ENCODE measurements around the gene PTPRG.

PTPRG gene

DNA sequence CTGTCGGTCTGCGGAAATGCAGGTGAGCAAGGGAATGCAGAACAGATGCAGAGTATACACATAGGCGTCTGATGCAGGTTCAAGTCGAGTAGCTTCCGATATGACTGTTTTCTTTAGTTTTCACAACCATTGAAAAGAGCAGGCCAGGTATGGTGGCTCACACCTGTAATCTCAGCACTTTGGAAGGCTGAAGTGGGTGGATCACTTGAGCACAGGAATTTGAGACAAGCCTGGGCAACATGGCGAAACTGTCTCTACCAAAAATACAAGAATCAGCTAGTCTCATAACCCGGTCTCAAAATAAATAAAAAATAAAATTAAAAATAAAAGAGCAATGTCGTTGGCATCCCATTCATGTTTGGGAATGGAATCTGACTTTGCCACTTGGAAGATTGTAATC lies 101.5 kb downstream of the PTPRG start:
- DNase-seq (ENCODE audit: low read depth), result no peak
- in situ Hi-C loops (cut with HindIII; ENCODE audit: low sequenced_read_pairs), result no loop called here
- H3K4me3 ChIP-seq (ENCODE audit: low read depth, low read length), result no peak overlapping the region
- TF ChIP-seq, protein P1, sequence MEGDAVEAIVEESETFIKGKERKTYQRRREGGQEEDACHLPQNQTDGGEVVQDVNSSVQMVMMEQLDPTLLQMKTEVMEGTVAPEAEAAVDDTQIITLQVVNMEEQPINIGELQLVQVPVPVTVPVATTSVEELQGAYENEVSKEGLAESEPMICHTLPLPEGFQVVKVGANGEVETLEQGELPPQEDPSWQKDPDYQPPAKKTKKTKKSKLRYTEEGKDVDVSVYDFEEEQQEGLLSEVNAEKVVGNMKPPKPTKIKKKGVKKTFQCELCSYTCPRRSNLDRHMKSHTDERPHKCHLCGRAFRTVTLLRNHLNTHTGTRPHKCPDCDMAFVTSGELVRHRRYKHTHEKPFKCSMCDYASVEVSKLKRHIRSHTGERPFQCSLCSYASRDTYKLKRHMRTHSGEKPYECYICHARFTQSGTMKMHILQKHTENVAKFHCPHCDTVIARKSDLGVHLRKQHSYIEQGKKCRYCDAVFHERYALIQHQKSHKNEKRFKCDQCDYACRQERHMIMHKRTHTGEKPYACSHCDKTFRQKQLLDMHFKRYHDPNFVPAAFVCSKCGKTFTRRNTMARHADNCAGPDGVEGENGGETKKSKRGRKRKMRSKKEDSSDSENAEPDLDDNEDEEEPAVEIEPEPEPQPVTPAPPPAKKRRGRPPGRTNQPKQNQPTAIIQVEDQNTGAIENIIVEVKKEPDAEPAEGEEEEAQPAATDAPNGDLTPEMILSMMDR (IDR thresholded peaks at IDR 0.05; ENCODE audit: low read depth, low read length, missing control alignments), result no peak

DNA sequence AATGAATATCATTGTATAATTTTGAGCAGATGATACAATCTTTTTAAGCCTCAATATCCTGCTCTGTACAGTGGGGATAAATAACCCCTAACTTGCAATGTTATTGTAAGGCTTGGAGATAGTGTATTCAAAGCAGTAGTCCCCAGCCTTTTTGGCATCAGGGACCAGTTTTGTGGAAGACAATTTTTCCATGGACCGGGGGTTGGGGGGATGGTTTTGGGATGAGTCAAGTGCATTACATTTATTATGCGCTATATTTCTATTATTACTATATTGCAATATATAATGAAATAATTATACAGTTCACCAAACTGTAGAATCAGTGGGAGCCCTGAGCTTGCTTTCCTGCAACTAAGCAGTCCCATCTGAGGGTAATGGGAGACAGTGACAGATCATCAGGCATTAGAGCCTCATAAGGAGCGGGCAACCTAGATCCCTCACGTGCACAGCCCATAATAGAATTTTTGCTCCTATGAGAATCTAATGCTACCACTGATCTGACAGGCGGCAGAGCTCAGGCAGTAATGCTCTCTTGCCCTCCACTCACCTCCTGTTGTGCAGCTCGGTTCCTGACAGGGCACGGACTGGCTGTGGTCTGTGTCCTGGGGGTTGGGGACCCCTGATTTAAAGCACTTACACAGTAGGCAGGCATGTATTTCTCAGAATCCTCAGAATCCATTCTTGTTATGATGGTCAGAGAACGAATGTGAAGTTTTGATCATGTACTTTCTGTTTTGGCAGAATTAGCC lies 102.2 kb downstream of the PTPRG start:
- no peak for DNase-seq (ENCODE audit: low read depth)
- TF ChIP-seq, protein P1 (IDR thresholded peaks at IDR 0.05; ENCODE audit: low read depth, low read length, missing control alignments), result no peak
- in situ Hi-C loops (cut with HindIII; ENCODE audit: low sequenced_read_pairs), result no loop called here
- H3K4me3 ChIP-seq (ENCODE audit: low read depth, low read length), result peak overlapping the region; percentile 41

DNA sequence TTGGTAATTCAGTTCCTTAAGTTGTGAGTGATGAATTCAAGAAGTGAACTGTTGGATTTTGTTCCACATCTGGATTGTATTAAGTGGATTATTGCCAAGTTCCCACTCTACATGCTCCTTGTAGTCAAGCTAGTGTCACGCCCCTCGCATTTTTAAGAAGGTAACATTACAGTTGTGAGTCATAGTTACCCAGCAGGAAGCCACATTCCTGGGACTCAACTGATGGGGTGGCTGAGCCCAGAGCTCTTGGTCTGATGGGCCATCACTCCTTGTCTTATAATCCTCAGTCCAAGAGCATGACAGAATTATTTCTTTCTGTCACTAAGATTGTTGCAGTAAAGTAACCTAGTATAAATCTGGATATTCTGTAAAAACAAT lies 102.7 kb downstream of the PTPRG start:
- peak; percentile 99 for DNase-seq (ENCODE audit: low read depth)
- TF ChIP-seq, protein P1 (IDR thresholded peaks at IDR 0.05; ENCODE audit: low read depth, low read length, missing control alignments), result no peak
- in situ Hi-C loops (cut with HindIII; ENCODE audit: low sequenced_read_pairs), result no loop called here
- H3K4me3 ChIP-seq (ENCODE audit: low read depth, low read length), result peak overlapping the region; percentile 41

DNA sequence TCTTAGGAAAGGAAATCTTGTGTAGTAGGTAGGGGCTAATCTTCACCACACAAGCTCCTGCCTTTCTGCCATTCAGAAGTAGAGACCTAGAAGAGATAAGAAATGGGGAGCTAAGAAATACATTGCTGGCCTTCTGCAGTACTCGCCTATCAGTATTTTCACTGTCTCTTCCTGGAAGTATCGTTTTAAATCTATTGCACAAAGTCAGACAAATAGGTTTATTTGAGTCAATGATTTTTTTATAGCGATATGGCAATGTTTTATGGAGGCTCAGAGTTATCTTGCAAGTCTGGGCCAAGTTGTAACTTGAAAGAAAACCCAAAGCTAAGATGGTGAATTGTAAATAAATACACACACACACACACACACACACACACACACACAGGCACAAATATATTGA lies 103.8 kb downstream of the PTPRG start:
- TF ChIP-seq, protein P1 (IDR thresholded peaks at IDR 0.05; ENCODE audit: low read depth, low read length, missing control alignments), result no peak
- no peak overlapping the region for H3K4me3 ChIP-seq (ENCODE audit: low read depth, low read length)
- no peak for DNase-seq (ENCODE audit: low read depth)
- in situ Hi-C loops (cut with HindIII; ENCODE audit: low sequenced_read_pairs), result no loop called here

DNA sequence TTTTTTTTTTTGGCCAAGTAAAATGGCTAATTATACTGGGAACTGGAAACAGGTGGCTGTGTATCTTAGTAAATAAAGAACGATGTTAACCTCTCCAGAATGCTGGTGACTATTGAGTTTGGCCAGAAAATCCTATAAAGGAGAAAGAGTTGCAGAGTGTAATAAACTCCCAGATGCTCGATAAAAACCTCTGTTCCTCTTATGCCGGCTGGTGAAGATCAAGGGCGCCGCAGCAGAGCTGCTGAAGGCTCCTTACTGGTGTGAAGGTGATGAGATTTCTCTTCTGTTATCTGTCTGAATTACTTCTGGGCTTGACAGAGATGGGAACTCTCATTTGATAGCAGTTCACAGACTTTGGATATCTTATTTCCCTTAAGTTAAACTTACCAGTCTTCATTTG lies 104.6 kb downstream of the PTPRG start:
- TF ChIP-seq, protein P1 (IDR thresholded peaks at IDR 0.05; ENCODE audit: low read depth, low read length, missing control alignments), result no peak
- DNase-seq (ENCODE audit: low read depth), result no peak
- in situ Hi-C loops (cut with HindIII; ENCODE audit: low sequenced_read_pairs), result no loop called here
- no peak overlapping the region for H3K4me3 ChIP-seq (ENCODE audit: low read depth, low read length)

DNA sequence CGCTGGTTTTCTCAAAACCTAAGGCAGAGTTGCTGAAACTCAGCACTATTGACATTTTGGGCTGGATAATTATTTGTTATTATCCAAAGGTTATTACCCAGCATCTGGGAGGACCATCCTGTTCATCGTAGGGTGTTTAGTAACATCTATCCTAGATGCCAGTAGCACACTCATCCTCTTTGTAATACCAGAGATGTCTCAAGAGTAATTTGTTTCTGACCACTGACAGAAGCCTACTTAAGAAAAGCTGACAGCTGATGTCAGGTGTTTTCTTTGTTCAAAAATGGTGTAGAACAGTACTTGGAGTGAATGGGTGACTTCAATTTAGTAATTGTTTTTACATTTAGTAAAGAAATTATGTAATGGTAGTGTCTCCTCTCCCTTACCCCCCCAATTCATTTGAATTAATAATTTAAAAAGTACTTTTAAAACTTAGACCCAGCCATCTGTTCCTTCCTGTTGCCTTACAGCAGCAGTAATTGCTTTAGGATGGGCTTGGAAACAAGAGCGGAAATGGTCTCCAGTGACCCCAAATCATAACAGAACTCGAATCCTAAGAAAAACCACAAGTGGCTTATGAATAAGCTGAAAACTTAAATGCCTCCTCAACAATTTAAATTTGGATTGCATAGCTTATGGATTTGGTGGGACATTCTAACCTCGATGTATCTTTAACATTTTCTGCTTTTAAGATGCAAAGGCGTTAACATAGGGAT lies 105.4 kb downstream of the PTPRG start:
- TF ChIP-seq, protein P1 (IDR thresholded peaks at IDR 0.05; ENCODE audit: low read depth, low read length, missing control alignments), result no peak
- DNase-seq (ENCODE audit: low read depth), result no peak
- in situ Hi-C loops (cut with HindIII; ENCODE audit: low sequenced_read_pairs), result no loop called here
- no peak overlapping the region for H3K4me3 ChIP-seq (ENCODE audit: low read depth, low read length)

Data from astrocyte of the cerebellum (primary cell).